CD4-positive, alpha-beta T cell treated with Interleukin-10 for 1 hour (primary cell): ENCODE data around the gene TELO2.

Experiments
- DNase-seq: peaks from one replicate; pipeline ENCODE4 v3.0.0-alpha.2; 2020

TELO2 gene

DNA sequence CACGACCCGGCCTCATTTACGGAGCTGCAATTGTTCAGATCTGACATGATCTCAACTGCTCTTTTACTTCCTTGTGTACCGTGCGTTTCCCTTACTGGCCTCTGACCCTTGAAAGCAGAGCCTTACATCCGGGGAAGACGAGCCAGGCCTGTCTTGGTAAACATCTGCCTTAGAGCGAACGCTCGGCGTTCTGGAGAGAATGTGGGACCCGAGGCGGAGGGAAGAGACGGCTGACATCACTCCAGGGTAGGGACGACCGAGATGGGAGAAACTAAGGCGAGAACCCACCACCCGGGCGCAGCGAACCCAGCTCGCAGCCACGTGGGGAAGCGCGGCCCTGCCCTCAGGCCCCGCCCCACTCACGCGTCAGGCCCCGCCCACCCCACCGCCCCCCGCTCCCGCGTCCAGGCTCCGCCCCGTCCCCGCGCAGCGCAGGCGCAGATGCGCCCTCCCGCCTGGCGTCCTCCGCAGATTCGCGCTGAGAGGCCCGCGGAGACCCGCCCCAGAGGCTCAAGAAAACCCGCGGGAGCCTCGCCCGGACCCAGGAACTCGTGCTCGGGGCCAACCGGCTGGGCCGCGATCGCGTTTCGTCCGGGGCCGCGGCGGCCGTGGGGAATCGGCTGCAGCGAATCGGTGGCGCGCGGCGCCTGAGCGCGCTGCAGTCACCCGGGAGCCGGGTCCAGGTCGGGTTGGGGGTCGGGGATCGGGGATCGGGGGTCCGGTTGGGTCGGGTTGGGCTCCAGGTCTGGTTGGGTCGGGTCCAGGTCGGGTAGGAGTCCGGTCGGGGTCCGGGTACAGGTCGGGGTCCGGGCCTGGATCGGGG lies at the start of gene TELO2:
Gene TELO2, plus strand, starts transcription at position 438 of the 823 bp plus-strand sequence. CDS start 922 bp downstream, outside the sequence.
- DNase-seq = peak; percentile 90

DNA sequence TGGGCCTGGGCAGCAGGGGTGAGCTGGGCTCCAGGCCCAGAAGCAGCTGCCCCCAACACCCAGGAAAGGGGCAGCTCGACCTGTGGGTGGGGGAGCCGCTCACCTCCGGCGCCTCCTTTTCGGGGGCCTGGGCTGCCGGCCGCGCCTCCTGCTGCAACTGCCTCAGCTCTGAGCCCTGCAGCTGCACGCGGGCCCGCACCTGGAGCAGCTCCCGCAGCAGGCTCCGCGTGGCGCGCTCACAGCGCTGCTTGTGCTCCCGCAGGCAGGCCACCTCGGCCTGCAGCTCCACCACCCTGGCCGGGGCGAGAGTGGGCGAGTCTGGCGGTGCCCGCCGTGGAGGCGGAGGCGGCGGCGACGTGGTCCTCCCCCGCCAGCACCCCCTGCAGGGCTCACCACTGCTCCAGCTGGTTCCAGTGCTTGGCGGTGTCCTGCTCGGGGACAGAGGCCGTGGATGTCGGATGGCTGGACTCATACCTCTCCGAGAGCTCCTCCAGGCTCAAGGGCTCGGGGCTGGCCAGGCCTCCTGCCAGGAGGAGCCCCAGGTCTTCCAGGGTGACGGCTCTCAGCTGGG lies 49.7 kb upstream of the TELO2 start:
- DNase-seq = no peak

DNA sequence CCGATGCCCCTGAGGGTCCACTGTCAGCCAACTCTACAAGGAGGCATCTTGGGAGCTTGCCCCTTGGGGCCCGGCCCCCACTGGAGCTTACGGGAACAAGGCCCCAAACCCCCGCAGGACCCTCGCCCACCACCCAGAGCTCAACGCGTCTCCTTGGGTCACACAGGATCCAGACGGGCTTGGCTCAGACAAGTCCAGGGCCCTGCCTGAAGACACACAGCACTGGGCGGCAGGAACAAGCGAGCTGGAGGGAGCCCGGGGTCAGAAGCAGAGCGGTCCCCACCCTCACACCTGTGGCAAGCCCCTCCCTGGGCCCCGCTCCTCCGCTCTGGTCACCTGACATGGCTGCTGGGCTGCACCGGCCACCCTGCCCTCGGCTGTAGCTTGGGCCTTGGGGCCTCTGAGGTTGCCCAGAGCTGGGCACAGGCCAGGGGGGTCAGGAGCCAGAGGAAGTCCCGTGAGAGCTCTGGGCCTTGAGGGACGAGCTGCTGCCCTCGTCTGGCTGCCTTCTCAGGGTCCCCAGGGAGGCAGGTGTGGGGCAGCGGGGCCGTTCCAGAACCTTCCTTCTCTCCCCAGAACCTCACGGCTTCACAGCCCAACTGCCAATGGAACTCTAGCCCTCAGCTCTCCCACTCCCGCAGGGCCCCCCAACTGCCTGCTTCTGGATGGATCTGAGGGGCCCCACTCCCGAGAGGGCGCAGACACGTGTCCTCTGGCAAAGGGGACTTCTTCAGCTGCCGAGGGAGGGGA lies 49.0 kb upstream of the TELO2 start, which contains the start of gene CCDC154:
Gene CCDC154, minus strand, starts transcription at position 577 of the 750 bp plus-strand sequence. Its CDS starts 234 bp downstream, at position 343.
- DNase-seq = no peak

DNA sequence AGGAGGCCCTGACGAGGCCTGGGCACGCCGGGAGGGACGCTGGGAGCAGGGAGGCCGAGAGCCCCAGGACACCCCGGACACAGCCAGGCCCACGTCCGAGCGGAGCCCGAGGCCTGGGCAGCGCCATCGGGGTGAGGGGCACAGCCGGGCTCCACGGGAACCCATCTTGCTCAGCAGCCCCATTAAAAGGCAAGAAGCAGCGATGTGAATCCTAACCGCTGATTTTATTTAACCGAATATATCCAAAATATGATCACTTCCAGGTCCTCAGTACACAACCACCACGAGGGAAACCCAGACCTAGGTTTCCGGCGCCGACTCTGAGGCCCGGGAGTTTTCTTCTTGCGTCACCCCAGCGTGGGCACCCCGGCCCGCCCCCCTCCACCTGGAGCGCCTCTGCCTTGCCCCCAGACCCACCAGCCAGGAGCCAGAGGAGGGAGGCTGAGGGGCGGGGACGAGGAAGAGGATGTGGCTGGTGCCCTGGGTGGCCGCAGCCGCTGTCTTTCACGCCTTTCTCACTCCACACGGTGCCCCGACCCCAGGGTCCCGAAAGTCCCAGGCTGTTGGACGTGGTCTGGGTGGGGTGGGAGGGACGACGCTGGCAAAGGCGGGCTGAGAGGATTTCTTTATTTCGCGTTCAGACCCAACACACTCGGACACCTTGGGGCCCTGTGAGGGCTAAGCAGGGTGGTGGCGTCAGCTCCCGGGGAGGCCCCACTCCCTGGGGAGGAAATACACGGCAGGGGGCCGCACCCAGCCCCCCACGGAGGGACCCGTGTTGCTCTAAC lies 48.2 kb upstream of the TELO2 start:
- DNase-seq = no peak

DNA sequence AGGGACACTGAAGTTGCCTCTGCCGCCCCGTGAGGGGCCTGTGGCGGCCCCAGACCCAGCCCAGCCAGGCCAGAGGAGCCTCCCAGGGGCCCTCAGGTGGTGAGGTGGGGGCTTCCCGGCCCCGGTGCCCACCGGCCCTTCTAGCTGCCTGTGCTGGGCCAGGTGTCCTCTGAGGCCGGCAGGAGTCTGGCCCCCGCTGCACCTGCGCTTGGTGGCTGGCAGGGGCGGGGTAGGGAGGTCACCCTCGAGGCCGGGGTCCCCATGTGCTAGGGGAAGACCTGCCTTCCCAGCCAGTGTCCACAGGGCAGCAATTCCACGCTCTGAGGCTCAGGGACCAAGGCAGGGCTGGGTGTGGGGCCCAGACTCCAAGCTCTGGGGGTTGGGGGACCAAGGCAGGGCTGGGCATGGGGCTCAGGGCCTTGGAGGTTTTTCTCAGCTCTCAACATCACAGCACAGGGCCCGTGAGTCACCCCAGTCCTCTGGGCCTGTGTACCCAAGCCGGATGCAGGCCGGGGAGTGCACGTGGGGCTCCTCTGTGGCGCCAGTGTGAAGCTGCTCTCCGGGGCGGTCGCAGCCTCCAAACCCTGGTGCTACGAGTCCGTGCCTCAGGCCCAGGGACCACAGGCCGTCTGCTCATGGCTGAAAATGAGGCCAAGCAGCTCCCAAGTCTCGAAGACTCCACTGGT lies 47.5 kb upstream of the TELO2 start:
- no peak for DNase-seq

DNA sequence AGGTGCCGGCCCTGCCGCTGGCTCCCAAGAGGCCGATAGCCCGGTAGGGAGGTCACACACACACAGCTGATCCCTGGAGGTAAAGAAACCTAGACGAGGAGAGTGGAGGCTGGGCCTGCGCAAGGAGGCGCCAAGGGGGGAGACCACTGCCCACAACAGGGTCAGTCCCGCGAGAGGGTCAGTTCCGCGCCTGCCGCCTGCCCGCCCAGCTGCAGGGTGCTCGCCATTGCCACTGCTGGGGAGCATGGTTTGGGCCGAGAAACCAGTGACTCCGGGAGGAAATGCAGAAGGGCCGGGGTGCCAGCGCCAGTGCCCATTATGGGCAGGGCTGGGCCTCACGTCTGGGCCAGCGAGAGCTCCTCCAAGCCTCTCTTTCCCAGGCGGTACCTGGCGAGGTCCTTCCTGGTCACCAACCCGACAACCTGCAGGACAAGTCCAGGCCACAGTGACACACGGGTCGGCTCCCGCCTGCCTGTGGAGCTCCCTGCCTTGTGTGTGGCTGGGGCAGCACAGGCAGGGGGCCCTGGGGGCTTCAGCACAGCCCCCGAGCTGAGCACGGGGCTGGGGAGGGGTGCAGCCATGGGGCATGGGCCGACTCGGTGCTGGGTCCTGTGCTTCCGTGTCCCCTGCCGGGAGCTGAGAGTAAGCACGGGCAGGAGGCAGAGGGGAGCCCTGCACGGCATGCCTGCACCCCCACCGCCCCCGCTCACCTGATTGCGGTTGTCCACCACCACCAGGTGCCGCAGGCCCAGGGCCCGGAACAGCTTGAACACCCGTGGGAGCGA lies 46.7 kb upstream of the TELO2 start:
- no peak for DNase-seq

DNA sequence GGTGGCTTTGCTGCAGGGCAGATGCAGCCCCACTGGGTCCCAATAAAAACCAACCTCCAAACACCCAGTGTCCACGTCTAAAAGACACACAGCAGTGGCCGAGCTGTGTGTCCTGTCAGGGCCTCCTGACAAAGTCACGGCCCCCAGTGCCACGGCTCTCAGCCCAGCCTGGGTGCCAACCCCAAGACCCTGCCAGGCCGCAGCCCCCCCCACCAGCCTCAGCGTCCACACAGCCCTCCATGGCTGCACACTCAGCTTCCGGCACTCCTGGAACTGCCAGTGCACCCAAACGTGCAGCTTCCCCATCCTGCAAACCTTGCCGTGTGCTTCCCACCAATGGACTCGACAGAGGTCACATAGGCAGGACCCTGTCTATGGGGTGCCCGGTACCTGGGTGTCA lies 45.2 kb upstream of the TELO2 start:
- no peak for DNase-seq

DNA sequence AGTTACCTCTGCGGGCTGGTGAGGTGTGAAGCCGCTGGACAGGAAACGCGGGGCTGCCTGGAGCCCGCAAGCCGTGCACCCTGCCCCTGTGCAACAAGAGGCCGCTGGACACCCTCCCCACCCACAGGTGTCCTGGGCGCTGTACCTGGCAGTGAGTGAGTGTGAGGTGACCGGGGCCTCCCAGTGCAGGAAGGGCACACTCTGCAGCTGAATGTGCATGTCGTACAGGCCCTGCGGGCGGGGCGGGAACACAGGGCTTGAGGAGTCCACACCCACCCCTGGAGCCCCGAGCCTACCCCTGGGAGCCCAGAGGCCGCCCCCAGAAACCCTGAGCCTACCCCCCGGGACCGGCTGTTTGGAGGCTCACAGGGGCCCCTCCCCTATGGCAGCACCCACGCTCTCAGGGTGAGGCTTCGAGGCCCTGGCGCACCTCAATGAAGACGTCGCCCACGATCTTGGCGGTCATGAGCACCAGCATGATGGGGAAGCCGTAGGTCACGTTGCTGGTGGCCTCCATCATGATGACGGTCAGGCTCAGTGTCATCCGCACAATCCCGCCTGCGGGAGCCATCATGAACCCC lies 44.5 kb upstream of the TELO2 start:
- no peak for DNase-seq

DNA sequence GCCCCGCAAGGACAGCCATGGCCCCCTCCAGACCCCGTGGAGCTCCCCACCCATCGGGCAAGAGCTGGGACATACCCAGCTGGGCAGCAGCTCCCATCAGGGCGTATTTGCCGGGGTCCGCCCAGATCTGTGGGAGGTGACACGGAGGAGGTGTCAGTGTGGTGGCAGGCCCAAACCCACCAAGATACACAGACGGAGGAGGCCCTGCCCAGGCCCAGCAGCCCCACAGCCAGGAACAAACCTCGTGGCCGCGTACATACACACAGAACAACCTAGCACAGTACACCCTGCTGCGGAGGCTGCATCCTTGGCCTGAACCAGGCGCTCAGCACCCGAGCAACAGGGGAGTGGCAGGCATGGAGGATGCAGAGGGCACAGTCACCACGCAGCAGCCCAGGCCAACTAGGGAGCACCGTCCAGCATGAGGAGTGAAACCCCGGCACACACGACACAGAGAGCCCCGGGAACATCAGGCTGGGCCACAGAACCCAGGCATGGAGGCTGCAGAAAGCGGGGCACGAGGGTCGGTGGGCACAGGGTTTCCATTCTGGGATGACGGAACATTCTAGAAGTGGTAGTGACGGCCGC lies 43.9 kb upstream of the TELO2 start:
- no peak for DNase-seq

DNA sequence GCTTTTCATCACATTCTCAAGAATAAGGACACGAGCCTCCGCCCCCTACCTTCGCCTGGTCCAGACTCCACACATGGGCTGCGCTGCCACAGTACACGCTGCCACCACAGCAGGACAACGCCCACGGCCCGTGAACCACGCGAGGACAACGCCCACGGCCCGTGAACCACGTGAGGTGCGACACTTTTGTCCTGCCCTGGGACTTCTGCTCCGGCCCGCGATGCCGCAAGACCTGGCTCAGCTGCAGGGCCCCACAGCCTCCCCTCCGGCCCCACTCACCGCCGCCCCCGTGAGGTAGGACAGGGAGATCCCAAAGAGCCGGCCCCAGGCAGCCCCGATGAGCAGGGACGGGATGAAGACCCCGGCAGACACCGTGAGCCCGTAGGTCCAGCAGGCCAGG lies 42.9 kb upstream of the TELO2 start:
- no peak for DNase-seq

DNA sequence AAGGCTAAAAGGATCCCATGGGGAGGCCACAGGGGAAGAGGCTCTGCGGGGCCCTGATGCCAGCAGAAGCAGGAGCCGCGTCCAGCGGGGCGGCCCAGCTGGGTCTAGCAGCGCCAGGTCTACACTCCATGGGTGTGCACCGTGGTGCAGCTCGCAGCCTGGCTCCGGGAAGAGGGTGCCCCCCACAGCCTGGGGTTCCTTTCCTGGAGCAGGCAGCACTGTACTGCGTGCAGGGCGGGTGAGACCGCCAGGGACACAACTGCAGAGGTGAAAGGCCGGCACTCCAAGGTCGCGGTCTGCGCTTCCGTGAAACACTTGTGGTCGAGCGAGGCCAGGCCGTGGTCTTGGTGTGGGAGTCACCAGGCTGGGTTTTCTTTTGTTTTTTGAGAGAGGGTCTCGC lies 42.3 kb upstream of the TELO2 start:
- DNase-seq = no peak

DNA sequence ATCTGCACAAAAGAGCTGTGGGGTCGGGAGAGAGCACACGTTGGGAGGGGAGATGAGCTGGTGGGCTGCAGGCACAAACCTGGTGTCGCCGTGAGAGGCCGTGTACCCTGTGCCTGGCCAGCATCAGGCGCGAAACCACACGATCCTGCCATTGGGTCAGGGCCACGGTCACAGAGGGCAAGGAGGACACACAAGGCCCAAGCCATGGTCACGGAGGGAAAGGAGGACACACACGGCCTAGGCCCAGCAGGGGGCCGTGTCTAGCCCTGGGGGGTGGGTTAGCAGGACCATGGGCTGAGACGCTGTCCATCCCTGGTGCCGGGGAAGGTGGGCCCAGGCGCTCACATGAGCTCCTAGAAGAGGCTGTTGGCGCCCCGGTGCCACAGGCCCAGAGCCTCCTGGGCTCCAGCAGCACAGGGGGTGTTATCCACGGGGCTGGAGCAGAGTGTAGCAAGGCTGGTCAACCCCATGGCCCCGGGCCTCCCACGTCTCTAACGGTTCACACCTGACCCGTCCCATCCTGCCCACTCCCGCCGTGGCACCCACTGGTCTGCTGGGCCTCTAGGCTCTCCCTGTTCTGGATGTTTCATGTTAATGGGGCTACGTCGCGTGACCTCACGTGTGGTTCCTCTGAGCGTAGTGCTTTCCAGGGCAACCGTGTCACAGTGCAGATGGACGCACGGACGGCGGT lies 41.3 kb upstream of the TELO2 start:
- DNase-seq = no peak

DNA sequence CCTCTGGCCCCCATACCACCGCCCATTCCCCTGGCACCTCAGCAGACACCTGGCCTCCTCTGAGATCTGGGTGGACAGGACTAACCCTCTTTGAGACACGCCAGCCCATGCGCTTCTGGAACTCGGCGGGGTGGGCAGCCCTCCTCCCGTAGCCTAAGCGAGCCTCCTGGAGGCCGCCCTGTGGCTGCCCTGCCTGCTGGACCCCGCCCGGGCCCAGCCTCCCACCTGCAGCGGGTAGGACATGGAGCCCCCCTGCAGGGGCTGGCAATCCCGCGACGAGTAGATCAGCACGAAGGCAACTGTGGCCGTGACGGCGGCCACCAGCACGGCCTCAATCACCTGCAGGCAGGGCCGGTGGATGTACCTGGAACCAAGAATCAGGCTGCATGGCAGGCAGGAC lies 40.6 kb upstream of the TELO2 start:
- no peak for DNase-seq

DNA sequence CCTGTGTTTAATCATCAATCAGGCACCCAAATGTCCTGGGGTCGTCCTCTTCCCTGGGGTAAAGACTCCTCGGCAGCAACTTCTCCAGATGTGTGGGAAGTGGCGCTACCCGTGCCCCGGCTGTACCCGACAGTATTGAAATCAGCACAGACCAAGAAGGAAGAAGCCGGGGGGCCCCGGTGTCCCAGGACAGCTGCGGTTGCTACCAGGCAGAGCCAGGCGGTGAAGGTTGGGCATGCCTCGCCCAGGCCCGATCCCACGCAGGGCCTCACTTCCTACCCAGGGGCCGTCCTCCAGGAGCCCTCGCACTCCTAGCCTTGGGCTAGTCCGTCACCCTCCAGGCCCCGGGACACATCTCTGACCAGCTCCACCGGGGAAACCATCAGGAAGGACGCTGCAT lies 39.8 kb upstream of the TELO2 start:
- DNase-seq = no peak

DNA sequence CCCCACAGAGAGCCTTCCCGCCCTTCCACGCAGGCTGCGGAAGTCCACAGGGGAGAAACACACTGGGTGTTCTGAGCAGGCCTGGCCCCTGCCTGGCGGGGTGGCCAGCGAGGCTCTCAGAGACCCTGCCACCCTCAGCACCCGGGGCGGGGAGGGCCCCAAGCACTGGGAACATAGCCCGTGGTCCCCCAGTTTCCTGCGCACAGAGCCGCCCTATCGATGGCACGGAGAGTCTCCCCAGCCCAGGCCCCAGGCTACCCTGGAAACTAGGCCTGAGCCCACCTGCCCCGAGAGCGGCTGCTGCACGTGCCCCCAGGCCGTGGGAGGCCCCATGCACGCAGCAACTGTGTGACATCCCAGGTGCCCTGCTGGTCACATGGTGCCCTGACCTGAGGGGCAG lies 38.6 kb upstream of the TELO2 start:
- DNase-seq = no peak

DNA sequence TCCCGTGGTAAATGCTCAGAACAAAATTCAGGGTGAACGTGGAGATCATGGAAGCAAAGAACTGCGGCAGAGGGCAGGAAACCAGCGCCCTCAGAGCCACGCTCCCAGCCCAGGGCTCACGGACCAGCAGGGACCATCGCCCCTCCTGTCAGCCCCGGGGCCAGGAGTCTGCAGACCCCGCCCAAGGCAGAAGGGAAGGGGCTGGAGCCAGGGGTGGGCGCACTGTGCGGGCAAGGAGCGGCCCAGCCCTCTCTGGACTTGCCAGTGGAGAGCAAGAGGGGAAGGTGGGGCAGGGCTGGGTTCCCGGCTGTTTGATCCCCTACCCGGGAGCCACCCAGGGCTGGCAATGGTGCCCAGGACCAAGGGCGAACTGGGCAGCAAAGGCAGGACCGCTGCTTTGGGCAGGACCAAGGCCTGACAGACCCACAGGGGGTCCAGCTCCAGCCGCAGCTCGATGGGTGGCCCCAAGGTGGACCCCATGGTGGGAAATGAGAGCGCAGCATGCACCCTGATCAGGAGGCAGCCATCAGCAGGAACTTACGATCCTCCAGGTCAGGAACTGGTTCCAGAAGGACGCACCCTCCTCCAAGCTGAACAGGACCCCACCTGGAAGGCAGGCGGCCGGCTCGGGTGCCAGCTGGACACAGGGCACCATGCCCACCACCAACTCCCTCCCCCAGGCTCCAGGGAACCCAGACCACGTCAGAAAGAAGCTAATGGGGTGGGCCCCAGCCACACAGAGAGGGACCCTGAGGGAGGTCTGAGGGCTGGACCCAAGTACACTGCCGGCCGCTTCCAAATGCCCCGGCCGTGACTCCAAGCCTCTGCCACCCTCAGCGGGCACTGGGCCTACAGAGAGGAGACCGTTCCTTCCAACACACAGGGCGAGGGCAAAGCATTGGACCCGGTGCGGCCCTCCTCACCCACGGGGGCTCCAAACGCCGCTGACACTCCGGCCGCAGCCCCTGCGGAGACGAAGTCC lies 37.7 kb upstream of the TELO2 start:
- no peak for DNase-seq

DNA sequence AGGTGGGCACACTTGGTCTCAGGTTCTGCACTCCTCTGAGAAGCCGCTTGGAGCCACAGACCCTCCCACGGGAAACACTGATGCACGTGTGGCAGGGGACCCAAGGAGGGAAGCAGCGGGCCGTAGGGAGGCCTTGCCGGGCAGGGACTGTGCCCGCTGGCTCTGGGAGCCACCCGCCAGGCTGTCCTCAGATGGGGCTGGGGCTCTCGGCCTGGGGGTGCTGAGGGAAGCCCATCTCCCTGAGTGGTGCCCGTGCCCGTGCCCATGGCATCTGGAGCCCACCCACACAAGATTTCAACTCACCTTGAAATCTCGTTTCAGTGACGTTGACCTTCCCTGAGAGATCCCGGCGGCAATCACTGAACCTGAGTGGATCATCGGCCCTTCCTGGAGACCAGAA lies 36.2 kb upstream of the TELO2 start:
- DNase-seq = no peak

DNA sequence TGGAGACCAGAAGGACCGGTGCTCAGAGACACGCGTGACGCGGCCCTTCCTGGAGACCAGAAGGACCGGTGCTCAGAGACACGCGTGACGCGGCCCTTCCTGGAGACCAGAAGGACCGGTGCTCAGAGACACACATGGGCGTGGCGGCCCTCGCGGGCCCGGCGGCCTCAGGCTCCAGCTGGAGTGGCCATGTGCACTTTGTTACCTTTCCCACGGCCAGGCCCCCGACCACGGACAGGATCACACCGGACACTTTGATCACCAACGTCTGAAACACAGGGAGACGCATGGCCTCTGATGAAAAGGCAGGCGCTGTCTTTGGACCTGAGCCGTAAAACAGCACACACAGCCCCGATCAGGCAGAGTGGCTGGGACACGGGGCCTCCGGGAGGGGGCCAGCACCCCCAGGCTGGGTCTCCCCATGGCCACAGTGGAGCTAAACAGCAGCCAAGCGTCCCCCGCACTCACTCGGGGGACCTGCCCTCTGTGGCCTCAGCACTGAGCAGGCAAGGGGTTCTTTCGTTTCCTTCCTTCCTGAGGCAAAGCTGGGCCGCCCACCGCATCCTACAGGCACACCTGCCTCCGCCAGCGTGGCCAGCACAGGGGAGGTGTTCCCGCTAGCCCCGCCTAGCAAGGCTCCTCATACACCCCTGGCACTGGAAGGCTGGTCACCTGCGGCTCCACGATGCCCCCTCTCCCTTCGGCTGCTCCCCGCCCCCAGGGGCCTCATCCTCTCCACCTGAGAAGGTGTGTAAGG lies 35.5 kb upstream of the TELO2 start:
- no peak for DNase-seq
